ENCODE data around the gene ACKR3.
A peak's percentile ranks its signal among the peaks of the same experiment; 100 is the strongest.

Gene ACKR3

DNA sequence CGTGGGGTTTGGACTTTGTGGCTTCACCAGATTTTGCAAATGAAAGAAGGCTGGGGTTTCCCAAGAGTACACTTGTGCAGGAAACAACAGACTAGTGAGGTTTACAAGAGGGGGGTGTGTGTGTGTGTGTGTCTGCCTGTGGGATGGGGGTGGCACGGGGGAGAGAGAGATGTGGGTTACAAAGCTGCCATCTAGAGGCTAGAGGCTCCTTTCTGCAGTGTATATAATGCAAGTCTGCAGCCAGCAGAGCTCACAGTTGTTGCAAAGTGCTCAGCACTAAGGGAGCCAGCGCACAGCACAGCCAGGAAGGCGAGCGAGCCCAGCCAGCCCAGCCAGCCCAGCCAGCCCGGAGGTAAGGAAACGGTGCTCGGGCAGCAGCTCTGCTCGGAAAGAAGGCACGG lies at the start of gene ACKR3:
TSS of gene ACKR3 (plus strand) at position 253 of the 401 bp plus-strand sequence. CDS start 10,641 bp downstream, outside the sequence.
- DNase-seq, result peak; percentile 53

DNA sequence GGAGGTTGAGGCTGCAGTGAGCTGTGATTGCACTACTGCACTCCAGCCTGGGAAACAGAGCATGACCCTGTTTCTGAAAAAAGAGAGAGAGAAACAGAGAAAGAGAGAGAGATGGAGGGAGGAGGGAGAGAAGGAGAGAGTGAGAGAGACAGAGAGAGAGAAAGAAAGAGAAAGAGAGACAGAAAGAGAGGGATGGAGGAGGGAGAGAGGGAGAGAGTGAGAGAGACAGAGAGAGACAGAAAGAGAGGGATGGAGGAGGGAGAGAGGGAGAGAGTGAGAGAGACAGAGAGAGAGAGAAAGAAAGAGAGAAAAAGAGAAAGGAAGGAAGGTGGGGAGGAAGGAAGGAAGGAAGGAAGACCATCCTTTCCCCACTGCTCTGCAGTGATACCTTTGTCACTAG lies 48.1 kb upstream of the ACKR3 start:
- DNase-seq, result no peak

DNA sequence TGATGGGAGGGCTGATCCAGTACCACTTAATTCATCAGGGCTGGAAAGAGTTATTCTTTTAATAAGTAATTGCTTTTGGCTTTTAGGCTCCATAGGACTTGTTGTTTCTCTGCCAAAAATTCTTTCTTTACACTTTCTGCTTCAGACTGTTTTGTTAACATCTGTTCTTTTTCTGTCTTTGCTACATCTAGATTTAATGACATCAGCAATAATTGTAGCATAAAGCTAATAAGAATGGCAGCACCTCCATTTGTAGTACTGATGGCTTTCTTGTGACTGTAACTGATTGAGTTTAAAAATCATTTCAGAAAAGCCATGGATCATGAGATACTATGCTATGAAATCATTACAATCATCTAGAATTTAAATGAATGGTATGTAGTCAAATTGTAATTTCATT lies 46.4 kb upstream of the ACKR3 start:
- no peak for DNase-seq

DNA sequence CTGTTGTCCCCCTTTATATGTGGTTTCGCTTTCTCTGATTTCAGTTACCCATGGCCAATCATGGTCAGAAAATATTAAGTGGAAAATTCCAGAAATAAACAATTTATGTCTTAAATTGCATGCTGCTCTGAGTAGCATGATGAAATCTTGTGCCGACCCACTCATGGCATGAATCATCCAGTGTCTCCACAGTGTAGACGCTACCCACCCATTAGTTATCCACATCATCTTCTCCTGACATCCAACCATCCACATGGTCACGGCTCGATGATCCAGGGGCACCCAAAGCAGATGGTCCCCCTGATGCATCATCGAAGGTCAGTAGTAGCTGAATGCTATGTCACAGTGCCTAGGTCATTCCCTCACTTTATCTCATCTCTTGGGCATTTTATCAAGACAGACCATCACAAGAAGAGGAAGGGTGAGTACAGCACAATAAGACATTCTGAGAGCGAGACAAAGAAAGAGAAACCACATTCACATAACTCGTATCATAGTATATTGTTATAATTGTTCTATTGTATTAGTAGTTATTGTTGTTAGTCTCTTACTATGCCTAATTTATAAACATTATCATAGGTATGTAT lies 44.1 kb upstream of the ACKR3 start:
- no peak for DNase-seq

GRCh38 chr2:236526455-236527158 lies 43.0 kb upstream of the ACKR3 start:
- no peak for DNase-seq

- DNase-seq, result no peak
These were observed 42.4 kb upstream of the ACKR3 start for GRCh38 chr2:236527159-236527630.

- DNase-seq, result no peak
These were observed 40.0 kb upstream of the ACKR3 start for GRCh38 chr2:236529606-236530005.

- no peak for DNase-seq
These were observed 39.1 kb upstream of the ACKR3 start for GRCh38 chr2:236530512-236530911.

GRCh38 chr2:236531195-236531594 lies 38.4 kb upstream of the ACKR3 start:
- DNase-seq, result no peak

- no peak for DNase-seq
These were observed 37.6 kb upstream of the ACKR3 start for GRCh38 chr2:236531996-236532395.

DNA sequence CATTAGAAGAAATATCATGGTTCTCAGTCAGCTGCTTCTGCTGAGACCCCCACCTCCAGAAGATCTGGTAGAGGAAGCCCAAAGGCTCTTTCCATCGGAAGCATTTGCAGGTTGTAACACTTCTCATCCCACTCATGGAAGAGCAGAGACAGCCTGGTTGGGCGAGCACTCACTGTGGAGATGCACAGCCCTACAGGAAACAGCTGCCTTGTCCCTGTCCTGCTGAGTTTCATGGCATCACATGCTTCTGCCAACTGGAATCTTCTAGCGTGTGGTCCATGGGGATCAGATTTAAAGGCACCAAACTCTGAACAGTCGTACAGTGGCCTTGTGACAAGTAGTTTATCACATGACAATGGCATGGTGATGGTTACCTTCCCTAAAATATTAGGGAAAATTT lies 36.3 kb upstream of the ACKR3 start:
- no peak for DNase-seq

GRCh38 chr2:236535024-236535423 lies 34.6 kb upstream of the ACKR3 start:
- DNase-seq, result no peak

DNA sequence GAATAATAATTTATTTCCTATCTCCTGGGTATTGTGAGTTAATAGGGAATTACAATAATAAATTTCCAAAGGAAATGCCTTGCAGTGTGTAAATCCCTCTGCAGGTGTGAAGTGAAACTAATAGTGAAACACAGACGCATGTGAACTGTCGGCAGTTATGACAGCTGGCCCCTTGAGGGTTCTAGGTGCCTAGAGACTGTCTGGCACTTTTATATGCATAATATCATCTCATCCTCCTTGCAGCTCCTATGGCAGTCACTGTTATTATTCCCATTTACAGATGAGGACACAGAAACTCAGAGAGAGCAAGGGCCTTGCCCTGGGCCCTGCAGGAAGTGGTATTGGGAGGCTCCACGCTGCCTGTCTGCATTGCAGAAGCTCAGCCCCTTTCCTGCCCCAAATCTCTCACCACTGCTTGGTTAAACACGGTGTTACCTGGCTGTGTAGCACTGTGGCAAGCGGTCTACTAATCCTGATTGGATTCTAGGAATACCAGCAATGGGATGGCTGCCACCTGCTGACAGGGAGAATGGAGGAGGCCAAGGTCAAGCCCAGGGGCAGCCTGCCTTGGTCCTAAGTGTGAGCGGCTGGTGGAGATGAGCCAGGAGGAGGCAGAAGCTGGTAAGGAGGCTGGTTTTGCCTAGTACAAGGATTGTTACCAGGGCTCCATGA lies 32.8 kb upstream of the ACKR3 start:
- peak; percentile 59 for DNase-seq

DNA sequence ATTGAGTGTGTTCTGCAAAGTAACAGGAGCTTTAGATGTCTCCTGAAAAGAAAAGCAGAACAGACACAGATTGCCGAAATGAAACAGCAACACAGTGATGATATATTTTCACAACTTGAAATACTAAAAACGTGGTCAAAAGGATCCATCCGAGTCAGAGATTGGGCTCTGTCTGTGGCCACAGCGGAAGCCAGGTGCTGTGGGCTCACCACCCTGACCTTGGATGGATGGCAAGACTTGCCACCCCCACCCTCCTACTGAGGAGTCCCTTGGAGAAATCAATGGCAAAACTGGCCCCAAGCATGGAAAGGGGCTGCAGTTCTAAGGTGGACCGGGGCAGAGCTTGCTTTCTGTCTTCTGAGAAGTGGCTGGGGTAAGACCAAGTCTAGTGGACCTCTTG lies 31.4 kb upstream of the ACKR3 start:
- no peak for DNase-seq

- DNase-seq, result no peak
These were observed 28.5 kb upstream of the ACKR3 start for GRCh38 chr2:236541008-236541562.

DNA sequence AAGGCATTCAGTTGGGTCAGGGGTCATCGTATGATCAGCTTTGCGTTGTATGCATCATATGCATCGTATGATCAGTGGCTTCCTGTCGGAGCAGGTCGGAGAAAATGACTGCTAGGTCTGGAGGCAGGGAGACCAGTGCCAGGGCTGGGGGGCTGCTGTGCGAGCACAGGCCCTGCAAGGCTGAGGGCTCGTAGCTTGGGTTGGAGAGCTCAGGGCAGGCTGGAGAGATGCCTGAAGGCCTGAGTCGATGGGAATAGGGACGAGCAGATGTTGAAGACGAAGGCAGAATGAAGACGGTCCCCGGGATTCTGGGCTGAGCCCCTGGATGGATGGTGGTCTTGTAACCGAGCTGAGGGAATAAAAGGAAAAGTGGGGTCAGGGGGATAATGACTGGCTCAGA lies 25.3 kb upstream of the ACKR3 start:
- no peak for DNase-seq

- DNase-seq, result no peak
These were observed 24.4 kb upstream of the ACKR3 start for GRCh38 chr2:236545248-236545658.

DNA sequence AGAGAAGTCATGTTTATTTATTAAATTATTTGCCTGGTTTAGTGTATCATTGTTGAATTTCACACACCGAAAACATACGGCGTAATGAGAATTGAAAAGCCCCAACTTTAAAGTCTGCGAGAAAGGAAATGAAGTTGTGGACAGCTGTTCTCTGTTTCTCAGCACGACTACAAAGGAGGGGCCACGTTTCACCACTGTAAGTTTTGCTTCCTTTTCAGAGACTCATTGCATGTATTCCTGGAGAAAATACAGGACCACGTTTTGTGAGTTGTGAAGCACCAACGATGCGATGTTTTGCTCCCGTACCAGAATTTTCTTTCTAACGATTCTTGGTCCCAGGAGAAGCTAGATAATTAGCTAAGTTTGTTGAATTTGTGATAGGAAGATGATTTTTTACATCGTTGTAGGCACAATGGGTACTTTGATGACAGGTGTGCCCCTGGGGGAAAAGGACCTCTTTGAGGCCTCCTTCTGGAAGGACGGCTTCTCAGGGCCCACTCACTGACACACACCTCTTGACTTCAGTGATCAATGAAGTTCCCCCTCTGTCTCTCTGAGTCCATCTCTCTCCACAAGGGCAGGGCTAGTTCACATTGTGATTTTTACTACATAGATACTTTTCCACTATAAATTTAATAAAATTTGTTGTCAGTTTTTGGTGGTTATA lies 23.7 kb upstream of the ACKR3 start:
- DNase-seq, result no peak

- peak; percentile 36 for DNase-seq
These were observed 23.0 kb upstream of the ACKR3 start for GRCh38 chr2:236546561-236547002.

GRCh38 chr2:236547725-236548124 lies 21.9 kb upstream of the ACKR3 start:
- no peak for DNase-seq

- no peak for DNase-seq
These were observed 21.3 kb upstream of the ACKR3 start for GRCh38 chr2:236548179-236548921.

DNA sequence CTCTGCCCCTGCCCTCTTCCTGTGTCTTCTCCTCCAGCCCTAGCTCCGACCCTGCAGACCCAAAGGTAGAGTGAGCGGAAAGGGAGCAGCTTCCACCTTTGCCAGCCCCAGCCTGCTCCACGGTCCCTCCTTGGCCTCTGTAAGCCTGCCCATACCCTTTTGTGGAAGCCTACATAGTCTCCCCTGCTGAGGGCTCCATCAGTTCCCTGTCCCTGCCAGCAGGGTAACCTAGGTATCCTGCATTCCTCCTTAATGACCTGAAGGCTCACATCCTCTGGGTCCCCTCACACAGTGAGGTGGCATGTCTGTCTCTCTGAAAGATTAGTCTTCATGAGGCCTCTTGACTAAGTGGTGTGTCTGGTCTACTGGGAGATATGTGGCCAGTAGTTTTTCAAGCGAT lies 20.5 kb upstream of the ACKR3 start:
- no peak for DNase-seq

Measured in activated effector memory CD4-positive, alpha-beta T cell treated with Interleukin-2 at 50 U/mL for 16 hours (primary cell).